HCT116 (cell line): Measurements from ENCODE around the gene PARP2. TPM values are rescaled to one million over a fixed set of nuclear protein-coding genes. Genes with fewer than 3 reads are reported as not detected.

ENCODE experiments used
- ATAC-seq: fragments of 200-7000 bp; cut with Tn5 transposase; 2 replicates; pipeline ENCODE4 v1.9.1; 2020; ENCODE audit warnings: mild to moderate bottlenecking, moderate library complexity
- BruUV-seq: library from RNA; stranded (reverse); fragments of 400-500 nt; replicated peaks from 2 replicates; lab custom pipeline; 2021; lab: Mats Ljungman, UMichigan
- CTCF ChIA-PET: fragments of 300-600 bp; sonication (Branson Sonifier 250); formaldehyde crosslinking; loops from one replicate; lab custom pipeline; 2021; ENCODE audit warnings: antibody characterized with exemption; lab: Charles Lee
- POLR2A ChIA-PET: fragments of 300-600, 350-600 bp; sonication (Branson Sonifier 250); formaldehyde crosslinking; loops from one replicate; lab custom pipeline; 2021; ENCODE audit warnings: antibody characterized with exemption; lab: Charles Lee
- RAD21 ChIA-PET, 2 experiments: fragments of 300-600 bp; sonication (Branson Sonifier 250); formaldehyde crosslinking; loops; one replicate each; lab custom pipeline; 2023; ENCODE audit warnings: low total read pairs in 2 of 2; ENCODE audit not compliant: uncharacterized antibody in 2 of 2, unreplicated experiment in 2 of 2, low non-redundant PET in 1 of 2; lab: Charles Lee
- DNase-seq: peaks from one replicate; pipeline ENCODE4 v3.0.0-alpha.2; 2010; ENCODE audit warnings: low read depth, low spot score
- H2AFZ ChIP-seq: fragments of 200-600 bp; shearing (Covaris generic), sonication (generic); 2 replicates; pipeline ENCODE4 v1.6.1; 2017; ENCODE audit warnings: low read depth, mixed run types, mixed read lengths, antibody characterized with exemption, low read length; ENCODE audit not compliant: poor library complexity, severe bottlenecking
- H3K27ac ChIP-seq: 2 replicates; pipeline ENCODE4 v1.5.1; 2012; ENCODE audit warnings: low read depth, low read length
- H3K27me3 ChIP-seq: fragments of 200-600 bp; sonication (generic); 2 replicates; pipeline ENCODE4 v1.6.1; 2016; ENCODE audit warnings: mixed run types, low read length, mixed read lengths; ENCODE audit not compliant: insufficient read depth
- H3K36me3 ChIP-seq, 2 experiments: fragments of 200-500 bp in 1 of 2; fragments of 200-600 bp in 1 of 2; sonication (Bioruptor generic) in 1 of 2; sonication (generic) in 1 of 2; 2 replicates each; pipeline versions ENCODE4 v1.5.1 to v1.6.1; 2014 to 2016; ENCODE audit warnings: low read length in 2 of 2, inconsistent platforms in 1 of 2, mixed read lengths in 1 of 2, mixed run types in 1 of 2; ENCODE audit not compliant: insufficient read depth in 2 of 2, control insufficient read depth in 1 of 2
- H3K4me1 ChIP-seq, 2 experiments: fragments of 200-600 bp in 1 of 2; sonication (generic) in 1 of 2; 2 replicates each; pipeline versions ENCODE4 v1.5.1 to v1.6.1; 2012 to 2017; ENCODE audit warnings: low read length in 2 of 2, inconsistent platforms in 1 of 2, mild to moderate bottlenecking in 1 of 2, mixed read lengths in 1 of 2, mixed run types in 1 of 2, moderate library complexity in 1 of 2; ENCODE audit not compliant: insufficient read depth in 2 of 2, control insufficient read depth in 1 of 2
- H3K4me2 ChIP-seq: fragments of 200-600 bp; sonication (generic); 2 replicates; pipeline ENCODE4 v1.6.1; 2017; ENCODE audit warnings: mixed run types, low read length, mixed read lengths
- H3K4me3 ChIP-seq, 2 experiments: fragments of 200-600 bp in 1 of 2; sonication (generic) in 1 of 2; replicated peaks in 1 of 2; 2 replicates each; pipeline ENCODE4 v1.5.1; 2011 to 2016; ENCODE audit warnings: low read length in 2 of 2, control low read depth in 1 of 2, low read depth in 1 of 2, mild to moderate bottlenecking in 1 of 2, mixed read lengths in 1 of 2, mixed run types in 1 of 2
- H3K79me2 ChIP-seq: fragments of 200-600 bp; sonication (generic); 2 replicates; pipeline ENCODE4 v1.6.1; 2017; ENCODE audit warnings: mild to moderate bottlenecking, mixed run types, low read length, moderate library complexity, mixed read lengths; ENCODE audit not compliant: insufficient read depth
- H3K9ac ChIP-seq: fragments of 200-600 bp; sonication (generic); 2 replicates; pipeline ENCODE4 v1.6.1; 2016; ENCODE audit warnings: low read length, mixed read lengths
- H3K9me2 ChIP-seq: fragments of 200-600 bp; sonication (generic), shearing (Covaris generic); 2 replicates; pipeline ENCODE4 v1.6.1; 2017; ENCODE audit warnings: mixed run types, mild to moderate bottlenecking, moderate library complexity; ENCODE audit not compliant: insufficient read depth
- H3K9me3 ChIP-seq, 2 experiments: fragments of 200-500 bp in 1 of 2; fragments of 200-600 bp in 1 of 2; sonication (Bioruptor generic) in 1 of 2; sonication (generic) in 1 of 2; 2 replicates each; pipeline ENCODE4 v1.6.1; 2014 to 2017; ENCODE audit warnings: low read length in 2 of 2, mixed read lengths in 2 of 2, inconsistent platforms in 1 of 2, low read depth in 1 of 2, mild to moderate bottlenecking in 1 of 2, mixed run types in 1 of 2, moderate library complexity in 1 of 2; ENCODE audit not compliant: control insufficient read depth in 1 of 2, insufficient read depth in 1 of 2
- H4K20me1 ChIP-seq: fragments of 200-600 bp; sonication (generic), shearing (Covaris generic); 2 replicates; pipeline ENCODE4 v1.6.1; 2017; ENCODE audit warnings: mixed run types, mild to moderate bottlenecking, moderate library complexity; ENCODE audit not compliant: insufficient read depth
- CBX3 ChIP-seq: IDR thresholded peaks from 2 replicates; pipeline ENCODE4 v1.6.1; 2012; ENCODE audit warnings: low read depth
- CEBPB ChIP-seq: IDR thresholded peaks from 2 replicates; pipeline ENCODE4 v1.6.1; 2012; ENCODE audit warnings: low read depth
- EGR1 ChIP-seq: IDR thresholded peaks from 2 replicates; pipeline ENCODE4 v1.6.1; 2012; ENCODE audit warnings: low read depth
- FOSL1 ChIP-seq: IDR thresholded peaks from 2 replicates; pipeline ENCODE4 v1.6.1; 2012; ENCODE audit warnings: low read depth
- JUND ChIP-seq: IDR thresholded peaks from 2 replicates; pipeline ENCODE4 v1.6.1; 2012
- POLR2A ChIP-seq: IDR thresholded peaks from 2 replicates; pipeline ENCODE4 v1.7.0; 2011; ENCODE audit warnings: borderline replicate concordance; ENCODE audit not compliant: insufficient read depth, insufficient read length; ENCODE audit errors: extremely low read depth
- RAD21 ChIP-seq: IDR thresholded peaks from 2 replicates; pipeline ENCODE4 v1.6.1; 2012; ENCODE audit warnings: low read depth, mild to moderate bottlenecking
- REST ChIP-seq: IDR thresholded peaks from 2 replicates; pipeline ENCODE4 v1.6.1; 2012; ENCODE audit warnings: low read depth
- SIN3A ChIP-seq: IDR thresholded peaks from 2 replicates; pipeline ENCODE4 v1.6.1; 2012; ENCODE audit warnings: low read depth
- SP1 ChIP-seq: IDR thresholded peaks from 2 replicates; pipeline ENCODE4 v1.6.1; 2012; ENCODE audit warnings: low read depth
- SRF ChIP-seq: IDR thresholded peaks from 2 replicates; pipeline ENCODE4 v1.6.1; 2012; ENCODE audit warnings: low read depth
- TCF7L2 ChIP-seq: IDR thresholded peaks from 2 replicates; pipeline ENCODE4 v1.7.0; 2011; ENCODE audit warnings: borderline replicate concordance, inconsistent platforms; ENCODE audit not compliant: insufficient read depth, insufficient read length; ENCODE audit errors: extremely low read depth
- YY1 ChIP-seq: IDR thresholded peaks from 2 replicates; pipeline ENCODE4 v1.6.1; 2011; ENCODE audit warnings: low read length, low read depth, moderate library complexity, mild to moderate bottlenecking; ENCODE audit not compliant: insufficient replicate concordance; ENCODE audit errors: extremely low read depth
- ZFX ChIP-seq: fragments of 450-650 bp; IDR thresholded peaks from 2 replicates; pipeline ENCODE4 v1.6.1; 2017
- ZNF274 ChIP-seq: fragments of 200-500 bp; sonication (Bioruptor generic); IDR thresholded peaks from 2 replicates; pipeline ENCODE4 v1.6.1; 2014; ENCODE audit warnings: mild to moderate bottlenecking, low read depth, low read length, inconsistent platforms
- intact Hi-C: fragments of 100-400 bp; cut with micrococcal nuclease; formaldehyde crosslinking; loops from 2 replicates; pipeline ENCODE4 v1.10.0; 2022
- total RNA-seq: library from RNA; stranded (reverse); gene quantifications from one replicate; pipeline ENCODE4 v1.2.1, GENCODE V29; 2021; ENCODE audit not compliant: unreplicated experiment
- TF ChIP-seq, protein P1 (sequence below): IDR thresholded peaks from 2 replicates; pipeline ENCODE4 v1.6.1; 2011; ENCODE audit warnings: mild to moderate bottlenecking, low read length, moderate library complexity; ENCODE audit not compliant: insufficient replicate concordance; ENCODE audit errors: extremely low read depth

Gene PARP2
- total RNA-seq, 1 experiment from 2014 or later, result 51.8 TPM

GRCh38 chr14:20295067-20295466 is 48.4 kb upstream of the PARP2 start:
- no peak overlapping the region for H3K4me2 ChIP-seq
- CTCF ChIA-PET, result no interaction called here

More at GRCh38 chr14:20295067-20295466, 48.4 kb upstream of the PARP2 start:
- H3K9me3 ChIP-seq, result no peaks in the 10 kb centered on the region
- no peaks in the 10 kb centered on the region for H3K27me3 ChIP-seq
- no peaks in the 10 kb centered on the region for H3K9me2 ChIP-seq
- H3K36me3 ChIP-seq, result peaks cover 22 to 51% of the 10 kb centered on the region in 2 experiments; a peak in 3 of 4 replicates
- H3K79me2 ChIP-seq, result no peaks in the 10 kb centered on the region
- H3K27ac ChIP-seq, result no peak overlapping the region
- H3K4me3 ChIP-seq, result no peak overlapping the region
- TF ChIP-seq ZFX (no peak), CBX3 (no peak), CEBPB (no peak), TCF7L2 (no peak), REST (no peak), SP1 (no peak), EGR1 (no peak), JUND (no peak), RAD21 (no peak), SRF (no peak), YY1 (no peak), SIN3A (no peak), FOSL1 (no peak), POLR2A (no peak), ZNF274 (no peak)
- TF ChIP-seq, protein P1, sequence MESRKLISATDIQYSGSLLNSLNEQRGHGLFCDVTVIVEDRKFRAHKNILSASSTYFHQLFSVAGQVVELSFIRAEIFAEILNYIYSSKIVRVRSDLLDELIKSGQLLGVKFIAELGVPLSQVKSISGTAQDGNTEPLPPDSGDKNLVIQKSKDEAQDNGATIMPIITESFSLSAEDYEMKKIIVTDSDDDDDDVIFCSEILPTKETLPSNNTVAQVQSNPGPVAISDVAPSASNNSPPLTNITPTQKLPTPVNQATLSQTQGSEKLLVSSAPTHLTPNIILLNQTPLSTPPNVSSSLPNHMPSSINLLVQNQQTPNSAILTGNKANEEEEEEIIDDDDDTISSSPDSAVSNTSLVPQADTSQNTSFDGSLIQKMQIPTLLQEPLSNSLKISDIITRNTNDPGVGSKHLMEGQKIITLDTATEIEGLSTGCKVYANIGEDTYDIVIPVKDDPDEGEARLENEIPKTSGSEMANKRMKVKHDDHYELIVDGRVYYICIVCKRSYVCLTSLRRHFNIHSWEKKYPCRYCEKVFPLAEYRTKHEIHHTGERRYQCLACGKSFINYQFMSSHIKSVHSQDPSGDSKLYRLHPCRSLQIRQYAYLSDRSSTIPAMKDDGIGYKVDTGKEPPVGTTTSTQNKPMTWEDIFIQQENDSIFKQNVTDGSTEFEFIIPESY, result no peak
- no peak for ATAC-seq
- ChIA-PET RAD21 (no interaction called here), POLR2A (no interaction called here)
- no peak overlapping the region for H2AFZ ChIP-seq
- intact Hi-C loops, result no loop called here
- no peak for DNase-seq
- no peak overlapping the region for H3K9ac ChIP-seq
- BruUV-seq, result TSS peak; percentile 3
- no peaks in the 10 kb centered on the region for H3K4me1 ChIP-seq
- H4K20me1 ChIP-seq, result no peaks in the 10 kb centered on the region
